HG02885 (cell line): ENCODE results near the gene SREBF2.
A peak's percentile ranks its signal among the peaks of the same experiment; 100 is the strongest.
"Not testable (repeated sequence)": the region's sequence is repeated elsewhere in the genome, so short reads cannot be mapped to it uniquely, and the experiment has no call there.

ENCODE experiments used
- ATAC-seq: cut with Tn5 transposase; IDR thresholded peaks from one replicate; pipeline ENCODE4 v1.9.1; 2021; ENCODE audit warnings: mild to moderate bottlenecking; ENCODE audit not compliant: unreplicated experiment, poor library complexity

Gene SREBF2

DNA sequence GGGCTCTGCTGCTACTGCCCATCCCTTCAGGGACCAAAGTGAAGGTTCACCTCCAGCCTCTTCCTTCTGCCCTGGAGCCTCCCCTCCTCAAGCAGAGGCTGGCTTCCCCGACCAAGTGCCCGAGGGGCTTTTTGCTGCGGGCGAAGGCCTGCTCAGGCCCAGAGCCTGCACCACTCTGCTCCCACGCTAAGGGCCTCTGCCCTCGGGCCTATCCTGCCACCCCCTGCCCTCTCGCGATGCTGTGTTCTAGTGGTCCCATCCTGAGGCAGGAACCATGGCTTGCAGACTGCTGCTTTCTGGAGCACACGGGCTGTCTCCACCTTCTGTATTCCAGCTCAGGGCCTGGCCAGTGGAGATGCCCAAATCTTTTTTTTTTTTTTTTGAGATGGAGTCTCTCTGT lies 102.6 kb downstream of the SREBF2 start:
- no peak for ATAC-seq

DNA sequence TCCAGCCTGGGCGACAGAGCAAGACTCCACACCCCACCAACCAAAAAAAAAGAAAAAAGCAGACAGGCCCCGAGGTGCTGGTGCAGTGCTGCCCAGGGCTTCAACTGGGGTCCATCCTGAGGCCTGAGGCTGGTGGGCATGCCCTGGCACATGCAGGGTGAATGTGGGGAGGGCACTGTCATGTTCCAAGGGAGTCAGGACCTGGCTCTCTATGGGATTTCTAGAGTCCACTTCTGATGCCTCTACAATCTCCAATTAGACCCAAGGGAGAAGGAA lies 103.9 kb downstream of the SREBF2 start:
- ATAC-seq: no peak

DNA sequence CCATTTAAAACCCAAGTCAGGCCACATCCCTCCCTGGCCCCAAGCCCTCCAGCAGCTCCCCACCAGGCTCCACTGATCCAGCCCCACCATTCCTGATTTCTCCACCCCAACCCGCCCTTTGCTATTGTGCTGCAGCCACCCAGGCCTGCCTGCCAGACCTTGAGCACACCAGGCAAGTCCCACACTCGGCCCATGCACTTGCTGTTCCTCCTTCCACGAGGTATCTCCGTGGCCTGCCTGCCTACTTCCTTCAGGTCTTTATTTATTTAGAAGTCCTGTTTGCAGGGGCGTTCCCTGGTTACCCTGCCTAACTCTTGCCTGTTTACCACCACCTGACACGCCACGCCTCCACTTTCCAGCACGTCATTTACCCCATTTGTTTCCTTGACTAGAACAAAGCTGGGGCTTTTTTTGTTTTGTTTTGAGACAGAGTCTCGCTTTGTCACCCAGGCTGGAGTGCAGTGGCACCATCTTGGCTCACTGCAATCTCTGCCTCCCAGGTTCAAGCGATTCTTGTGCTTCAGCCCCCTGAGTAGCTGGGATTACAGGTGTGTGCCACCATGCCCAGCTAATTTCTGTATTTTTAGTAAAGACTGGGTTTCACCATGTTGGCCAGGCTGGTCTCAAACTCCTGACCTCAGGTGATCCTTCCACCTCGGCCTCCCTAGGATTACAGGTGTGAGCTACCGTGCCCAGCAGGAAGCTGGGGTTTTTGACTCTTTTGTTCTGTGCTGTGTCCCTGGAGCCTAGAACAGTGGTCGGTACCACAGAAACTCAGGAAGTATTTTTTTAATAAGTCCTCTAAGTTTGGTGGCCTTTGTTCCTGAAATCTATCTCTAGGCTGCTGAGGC lies 107.3 kb downstream of the SREBF2 start:
- ATAC-seq: peak; percentile 62

DNA sequence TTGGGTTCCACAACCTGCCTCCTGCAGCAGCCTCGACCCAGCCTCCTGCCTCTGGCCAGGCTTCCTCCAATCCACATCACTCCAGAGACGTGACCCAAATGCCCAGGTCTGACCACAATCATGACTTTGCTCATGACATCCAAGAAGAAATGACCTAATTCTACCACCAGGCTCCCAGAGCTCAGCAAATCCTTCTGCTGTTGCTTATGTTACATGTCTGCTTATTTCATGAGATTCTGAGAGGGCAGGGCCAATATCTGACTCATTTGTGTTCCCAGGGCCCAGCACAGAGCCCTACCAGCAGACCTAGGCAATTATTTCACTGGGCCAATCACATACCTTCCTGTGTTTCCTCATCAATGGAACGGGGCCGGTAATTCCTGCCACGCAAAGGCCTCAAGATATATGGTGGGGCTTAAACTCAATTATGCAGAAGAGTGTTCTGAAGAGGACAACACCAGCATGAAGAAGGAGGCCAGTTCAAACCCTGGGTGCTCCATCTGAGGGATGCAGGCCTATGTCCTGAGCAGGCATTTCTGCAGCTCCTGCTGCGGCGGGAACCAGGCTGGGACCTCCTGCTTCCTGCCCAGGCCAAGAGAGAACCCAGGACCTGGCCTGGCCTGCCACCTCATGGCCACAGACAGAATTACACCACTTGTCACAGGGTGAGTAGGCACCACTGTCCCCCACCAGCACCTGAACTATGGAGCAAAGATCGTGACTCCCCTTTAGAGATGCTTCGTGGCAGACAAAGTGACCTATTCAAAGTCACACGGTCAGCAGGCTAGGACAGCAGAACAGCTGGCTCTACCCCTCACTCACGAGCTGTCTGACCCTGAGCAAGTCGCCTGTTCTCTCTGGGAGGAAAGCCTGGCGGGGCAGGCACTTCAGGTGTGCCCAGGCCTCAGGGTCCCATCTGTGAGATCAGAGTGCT lies 108.2 kb downstream of the SREBF2 start:
- peak; percentile 47 for ATAC-seq

DNA sequence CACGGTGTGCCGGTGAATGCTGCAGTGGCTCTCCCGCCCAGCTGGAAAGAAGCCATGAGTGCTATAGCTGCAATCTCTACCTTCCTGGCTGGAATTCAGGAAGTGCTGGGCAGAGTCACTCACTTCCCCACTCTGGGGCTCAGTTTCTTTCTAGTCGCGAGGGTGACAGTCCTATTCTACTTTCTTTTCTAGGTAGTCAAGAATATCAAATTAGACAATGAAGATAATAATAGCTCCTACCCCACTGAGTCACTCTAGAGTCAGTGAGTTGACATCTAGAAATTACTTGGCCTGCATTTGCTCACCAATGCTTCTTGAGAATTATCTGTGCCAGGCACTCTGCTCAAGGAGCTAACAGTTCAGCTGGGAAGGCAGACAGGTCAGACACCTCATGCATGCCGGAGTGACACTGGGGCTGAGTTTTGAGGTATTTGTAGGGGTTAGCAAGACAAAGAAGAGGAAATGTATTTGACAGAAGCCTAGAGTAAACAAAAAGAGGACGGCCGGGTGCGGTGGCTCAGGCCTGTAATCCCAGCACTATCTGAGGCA lies 110.8 kb downstream of the SREBF2 start:
- ATAC-seq: no peak

DNA sequence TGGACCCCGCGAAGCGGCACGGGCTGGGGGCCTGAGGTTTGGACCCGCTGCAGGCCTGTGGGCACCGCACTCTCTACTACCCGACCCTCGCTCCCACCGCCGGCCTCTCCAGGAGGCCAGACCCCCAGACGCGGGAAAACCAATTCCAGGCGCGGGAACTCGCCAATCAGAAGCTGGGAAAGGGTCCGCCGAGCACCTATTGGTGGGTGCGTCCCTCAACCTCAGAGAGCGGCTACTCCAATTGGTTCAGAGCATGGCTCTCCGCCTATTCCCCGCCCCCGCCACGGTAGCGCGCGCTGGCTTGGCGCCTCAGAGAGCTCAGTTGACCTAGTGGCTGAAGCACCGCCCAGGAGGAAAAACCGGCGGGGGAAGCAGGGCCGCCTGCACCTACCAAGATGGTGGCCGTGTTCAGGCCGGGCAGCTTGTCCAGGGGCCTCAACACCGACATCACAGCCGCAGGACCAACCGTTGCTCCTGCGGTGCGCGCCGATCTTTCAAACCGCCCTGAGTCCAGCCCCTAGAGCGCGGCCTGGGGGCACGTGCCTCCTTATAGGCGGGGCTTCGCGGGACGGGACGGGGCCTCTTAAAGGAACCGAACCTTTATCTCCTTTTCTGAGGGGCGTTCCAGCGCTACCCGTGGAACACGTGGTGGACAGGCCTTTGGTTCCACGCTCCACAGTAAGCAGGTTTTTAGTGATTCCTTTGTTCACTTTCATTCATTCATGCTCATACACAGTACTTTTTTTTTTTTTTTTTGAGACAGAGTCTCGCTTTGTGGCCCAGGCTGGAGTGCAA lies 113.9 kb downstream of the SREBF2 start, which contains the start of gene CENPM:
Gene CENPM (minus strand): TSS at position 524 of the 795 bp plus-strand sequence. CDS start 76 bp downstream, at position 448.
- peak; percentile 85 for ATAC-seq

DNA sequence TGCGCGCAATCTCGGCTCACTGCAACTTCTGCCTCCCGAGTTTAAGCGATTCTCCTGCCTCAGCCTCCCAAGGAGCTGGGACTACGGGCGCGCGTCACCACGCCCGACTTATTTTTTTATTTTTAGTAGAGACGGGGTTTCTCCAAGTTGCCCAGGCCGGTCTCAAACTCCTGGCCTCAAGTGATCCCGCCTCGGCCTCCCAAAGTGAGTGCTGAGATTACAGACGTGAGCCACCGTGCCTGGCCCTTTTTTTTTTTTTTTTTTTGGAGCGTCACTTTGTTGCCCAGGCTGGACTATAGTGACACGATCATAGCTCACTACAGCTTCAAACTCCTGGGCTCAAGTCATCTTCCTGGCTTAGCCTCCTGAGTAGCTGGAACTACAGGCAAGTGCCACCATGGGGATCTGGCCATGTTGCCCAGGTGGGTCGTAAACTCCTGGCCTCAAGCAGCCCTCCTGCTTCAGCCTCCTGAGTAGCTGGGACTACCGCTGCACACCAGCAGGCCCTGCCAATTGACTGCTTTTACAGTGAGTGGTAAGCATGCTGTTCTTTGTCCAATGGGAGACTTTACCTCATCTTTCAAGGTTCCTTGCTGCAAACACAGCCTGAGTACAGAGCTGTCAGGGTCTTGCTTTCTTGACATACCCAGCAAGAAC lies 114.6 kb downstream of the SREBF2 start:
- ATAC-seq: no peak

DNA sequence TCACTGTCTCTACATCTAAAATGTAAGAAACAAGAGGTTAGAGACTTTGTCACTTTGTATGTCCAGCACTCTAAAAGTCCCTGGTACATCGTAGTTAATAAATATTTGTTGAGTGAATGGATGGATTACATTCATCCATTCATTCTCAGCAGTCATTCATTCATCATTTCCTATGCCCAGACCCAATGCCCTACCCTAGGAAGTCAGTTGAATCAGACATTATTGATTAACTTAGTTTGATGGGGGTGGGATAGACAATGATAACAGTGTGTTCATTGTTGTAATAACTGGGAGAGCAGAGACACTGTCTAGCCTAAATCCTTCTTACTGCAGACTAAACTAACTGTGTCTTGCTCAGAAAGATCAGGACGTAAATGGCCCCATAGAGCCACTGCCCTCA lies 115.2 kb downstream of the SREBF2 start:
- no peak for ATAC-seq

DNA sequence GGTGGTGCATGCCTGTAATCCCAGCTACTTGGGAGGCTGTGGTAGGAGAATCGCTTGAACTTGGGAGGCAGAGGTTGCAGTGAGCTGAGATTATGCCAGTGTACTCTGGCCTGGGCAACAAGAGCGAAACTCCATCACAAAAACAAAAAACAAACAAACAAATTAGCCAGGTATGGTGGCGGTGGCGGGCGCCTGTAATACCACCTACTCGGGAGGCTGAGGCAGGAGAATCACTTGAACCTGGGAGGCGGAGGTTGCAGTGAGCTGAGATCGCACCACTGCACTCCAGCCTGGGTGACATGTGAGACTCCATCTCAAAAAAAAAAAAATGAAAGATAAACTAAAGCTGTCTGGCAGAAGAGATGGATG lies 116.0 kb downstream of the SREBF2 start:
- ATAC-seq: not testable (repeated sequence)

DNA sequence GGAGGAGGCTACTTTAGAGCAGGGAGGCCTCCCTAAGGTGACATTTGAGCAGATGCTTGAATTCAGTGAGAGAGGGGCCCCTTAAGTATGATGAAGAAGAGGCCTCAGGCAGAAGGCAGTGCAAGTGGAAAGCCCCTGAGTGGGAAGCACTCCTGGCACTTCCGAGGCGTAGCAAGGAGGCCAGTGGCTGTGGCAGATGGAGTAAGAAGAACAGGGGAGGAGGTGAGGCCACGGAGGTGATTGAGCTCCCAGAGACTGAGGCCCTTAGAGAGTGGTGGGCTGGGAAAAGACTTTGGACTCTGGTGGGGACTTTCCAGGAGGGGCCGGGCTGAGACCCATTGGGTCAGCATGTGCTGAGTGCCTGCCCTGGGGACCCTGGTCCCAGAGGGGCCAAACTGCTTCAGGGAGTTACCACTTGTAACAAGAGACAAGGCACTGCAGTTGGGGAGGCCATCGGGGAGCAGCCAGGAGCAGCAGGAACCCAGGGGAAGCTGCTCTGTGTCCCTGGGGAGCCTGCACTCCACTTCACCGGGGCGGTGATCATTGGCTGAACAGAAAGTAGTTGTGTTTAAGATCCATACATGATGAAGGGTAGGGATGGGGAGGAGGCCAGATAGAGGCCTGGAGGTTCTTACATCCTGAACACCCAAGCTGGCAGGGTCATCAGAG lies 116.5 kb downstream of the SREBF2 start:
- no peak for ATAC-seq

DNA sequence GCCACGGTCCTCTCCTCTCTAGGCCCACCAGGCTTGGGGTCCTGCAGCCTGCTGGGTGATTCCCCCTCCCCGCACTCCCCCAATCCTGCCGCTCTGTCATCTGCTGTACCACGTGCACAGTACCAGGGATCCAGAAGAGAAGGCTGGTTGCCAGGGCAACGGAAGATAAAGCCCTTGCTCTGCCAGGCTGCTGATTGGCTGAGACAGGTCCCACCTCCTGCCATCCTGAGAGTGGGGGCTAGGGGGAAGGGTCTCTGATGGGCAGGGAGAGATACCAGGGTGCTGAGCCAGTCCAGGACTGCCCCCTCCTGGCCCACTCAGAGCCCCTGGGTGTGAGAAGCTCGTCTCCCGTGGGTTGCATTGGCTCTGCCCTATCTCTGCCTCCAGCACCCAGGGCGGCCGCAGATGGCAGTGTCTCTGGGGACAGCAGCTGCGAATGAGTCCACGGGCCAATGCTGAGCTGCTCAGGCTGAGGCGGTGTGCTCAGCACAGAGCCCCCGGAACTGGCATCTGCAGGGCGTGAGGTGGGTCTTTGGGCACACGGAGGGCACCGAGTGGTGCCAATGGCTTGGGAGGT lies 119.1 kb downstream of the SREBF2 start, which contains the start of gene SMIM45:
Gene SMIM45 (plus strand): TSS at position 253 of the 577 bp plus-strand sequence.
- ATAC-seq: no peak

DNA sequence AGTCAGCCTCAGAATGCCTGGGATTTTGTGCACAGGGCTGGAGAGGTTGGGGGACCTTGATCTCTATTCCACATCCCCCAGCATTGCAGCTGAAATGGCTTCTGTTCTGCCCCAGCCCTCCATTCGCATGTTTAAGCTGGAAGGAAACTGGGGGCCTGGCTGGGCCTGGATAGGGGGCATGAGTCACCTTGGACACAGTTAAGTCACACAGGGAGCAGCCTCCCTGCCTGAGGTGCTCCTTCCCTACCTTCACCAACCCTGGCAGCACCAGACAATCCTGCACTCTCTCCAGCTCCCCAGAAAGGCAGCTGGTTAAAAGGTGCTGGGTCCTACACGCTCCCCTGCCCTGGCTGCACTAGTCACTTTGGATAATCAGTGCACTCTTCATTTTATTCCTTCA lies 119.8 kb downstream of the SREBF2 start:
- no peak for ATAC-seq
